NCI-H2029 treated with DMSO at 0.1 percent for 48 hours (cell line): Measurements from ENCODE around the gene CLN5.
"Not testable (repeated sequence)": the region's sequence is repeated elsewhere in the genome, so short reads cannot be mapped to it uniquely, and the experiment has no call there.

ENCODE experiments used
- DNase-seq: peaks from one replicate; lab custom pipeline; 2025; lab: John Stamatoyannopoulos, UW

CLN5 gene

GRCh38 chr13:76976490-76976889 lies 15.4 kb upstream of the CLN5 start:
- DNase-seq: no peak

DNA sequence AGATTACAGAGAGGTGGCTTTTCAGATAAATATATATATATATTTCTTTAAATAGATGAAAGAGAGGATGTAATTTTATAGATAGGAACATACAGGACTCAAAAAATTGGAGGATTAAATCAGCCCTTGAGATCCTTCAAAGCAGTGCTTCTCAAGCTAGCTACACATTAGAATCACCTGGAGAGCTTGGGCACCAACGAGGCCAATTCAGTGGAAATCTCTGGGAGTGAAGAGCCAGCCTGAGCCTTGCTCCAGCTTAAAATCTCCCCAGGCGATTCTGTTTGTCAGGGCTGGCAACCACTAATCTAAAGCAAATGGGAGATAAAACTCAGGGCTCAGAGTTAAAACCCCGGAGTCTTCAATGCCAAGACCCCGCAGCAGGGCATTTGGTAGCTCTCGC lies 15.0 kb upstream of the CLN5 start:
- no peak for DNase-seq

DNA sequence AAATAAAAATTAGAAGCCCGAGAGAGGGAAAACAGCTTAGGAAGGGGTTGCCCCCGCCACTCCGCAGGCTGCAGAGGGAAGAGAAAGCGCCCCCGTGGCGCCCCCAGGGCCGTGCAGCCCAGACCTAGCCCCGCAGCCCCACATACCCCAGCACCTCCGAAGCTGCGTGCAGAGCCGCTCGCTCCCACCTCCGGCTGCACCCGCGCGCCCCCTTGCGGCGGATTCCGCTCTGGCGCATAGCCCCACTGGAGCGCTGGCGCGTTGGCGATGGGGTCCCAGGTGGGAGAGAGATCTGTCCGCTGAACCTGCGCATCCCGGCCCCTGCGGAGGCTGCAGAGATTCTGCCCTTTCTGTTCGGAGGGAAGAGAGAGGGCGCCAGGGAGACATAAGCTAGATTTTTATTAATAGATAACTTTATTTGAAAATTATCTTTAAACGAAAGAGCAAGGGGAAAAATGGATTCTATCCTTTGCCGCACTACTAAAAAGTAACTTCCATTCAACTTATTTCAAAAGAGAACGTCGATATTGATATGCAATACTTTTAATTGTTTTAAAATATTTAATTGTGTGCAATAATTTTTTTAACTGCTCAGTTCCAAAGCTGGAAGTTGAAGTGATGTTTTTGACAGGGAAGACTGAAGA lies 11.7 kb upstream of the CLN5 start:
- DNase-seq: no peak

- DNase-seq: no peak
Observed at GRCh38 chr13:76982061-76982460, 9.8 kb upstream of the CLN5 start.

DNA sequence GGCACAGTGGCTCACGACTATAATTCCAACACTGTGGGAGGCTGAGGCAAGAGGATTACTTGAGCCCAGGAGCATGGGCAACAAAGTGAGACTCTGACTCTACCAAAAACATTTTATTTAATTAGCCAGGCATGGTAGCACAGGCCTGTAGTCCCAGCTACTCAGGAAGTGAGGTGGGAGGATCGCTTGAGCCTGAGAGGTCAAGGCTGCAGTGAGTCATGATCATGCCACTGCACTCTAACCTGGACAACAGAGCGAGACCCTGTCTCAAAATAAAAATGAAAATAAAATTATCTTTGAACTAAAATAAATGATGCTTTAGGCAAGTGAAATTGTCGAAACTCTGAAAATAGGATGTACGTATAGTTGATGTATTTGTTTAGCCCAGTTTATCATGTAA lies 8.2 kb upstream of the CLN5 start:
- no peak for DNase-seq

- no peak for DNase-seq
Observed at GRCh38 chr13:76991432-76991795, 467 bp upstream of the CLN5 start.

DNA sequence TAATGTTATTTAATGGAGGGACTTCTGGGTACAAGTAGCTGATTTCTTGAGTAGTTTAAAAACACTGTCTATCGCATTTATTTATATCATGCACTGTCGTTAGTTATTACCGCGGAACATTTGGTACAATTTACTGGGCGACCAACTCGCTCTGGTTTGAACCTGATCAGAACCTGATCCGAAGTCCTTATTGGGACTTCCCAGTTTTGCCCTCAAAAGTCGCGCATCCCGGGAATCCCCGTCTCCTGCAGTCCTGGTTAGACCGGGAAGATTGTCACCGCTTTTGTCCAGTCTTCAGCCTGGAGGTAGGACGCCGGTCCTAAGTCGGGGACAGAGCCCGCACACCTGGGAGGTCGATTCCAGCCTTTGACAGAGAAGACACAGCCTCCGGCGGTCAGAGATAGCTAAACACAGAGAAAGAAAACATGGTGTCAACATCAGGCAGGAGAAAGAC lies 694 bp downstream of the CLN5 start:
- no peak for DNase-seq

GRCh38 chr13:76993021-76993420 lies 1.1 kb downstream of the CLN5 start:
- no peak for DNase-seq

DNA sequence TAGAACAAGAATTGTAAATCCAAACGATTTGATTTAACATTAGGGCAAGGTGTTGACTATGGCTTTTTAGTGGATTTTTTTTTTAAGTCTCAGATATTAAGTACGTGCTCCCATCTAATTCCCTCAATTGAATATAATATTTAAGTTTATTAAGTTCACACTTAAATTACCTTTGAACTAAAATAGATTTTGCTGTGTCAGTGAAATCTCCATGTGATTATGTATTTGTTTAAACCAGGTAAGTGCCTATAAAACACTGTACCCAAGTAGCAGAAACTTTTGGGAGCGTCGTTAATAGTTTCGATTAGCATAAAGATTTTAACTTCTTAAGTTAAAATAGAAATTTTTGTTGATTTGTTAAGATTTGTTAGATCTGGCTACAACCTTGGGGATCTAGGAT lies 1.6 kb downstream of the CLN5 start:
- DNase-seq: no peak

- DNase-seq: no peak
Observed at GRCh38 chr13:76994281-76994680, 2.4 kb downstream of the CLN5 start.

DNA sequence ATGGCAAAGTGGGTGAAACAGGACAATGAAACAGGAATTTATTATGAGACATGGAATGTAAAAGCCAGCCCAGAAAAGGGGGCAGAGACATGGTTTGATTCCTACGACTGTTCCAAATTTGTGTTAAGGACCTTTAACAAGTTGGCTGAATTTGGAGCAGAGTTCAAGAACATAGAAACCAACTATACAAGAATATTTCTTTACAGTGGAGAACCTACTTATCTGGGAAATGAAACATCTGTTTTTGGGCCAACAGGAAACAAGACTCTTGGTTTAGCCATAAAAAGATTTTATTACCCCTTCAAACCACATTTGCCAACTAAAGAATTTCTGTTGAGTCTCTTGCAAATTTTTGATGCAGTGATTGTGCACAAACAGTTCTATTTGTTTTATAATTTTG lies 8.6 kb downstream of the CLN5 start:
- no peak for DNase-seq

DNA sequence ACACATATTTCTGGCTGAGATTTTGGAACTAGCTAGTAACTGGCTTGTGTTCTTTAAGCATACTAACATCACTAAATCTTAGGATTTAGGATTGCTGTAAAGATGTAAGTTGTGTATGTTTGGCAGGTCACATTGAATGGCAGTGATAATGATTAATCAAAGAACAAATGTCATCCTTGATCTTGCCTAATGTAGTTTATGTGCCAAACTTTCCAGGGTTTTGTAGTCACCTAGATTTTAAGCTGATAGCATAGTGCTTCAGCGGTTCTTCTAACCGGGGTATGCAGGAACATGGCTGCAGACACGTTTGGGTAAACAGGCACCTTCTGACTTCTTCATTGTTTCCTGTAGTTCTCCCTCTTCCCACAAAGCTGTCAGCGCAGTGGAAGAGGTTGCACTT lies 9.7 kb downstream of the CLN5 start:
- no peak for DNase-seq

- no peak for DNase-seq
Observed at GRCh38 chr13:77001963-77002587, 10.2 kb downstream of the CLN5 start.

GRCh38 chr13:77002590-77003190 lies 10.8 kb downstream of the CLN5 start:
- no peak for DNase-seq

DNA sequence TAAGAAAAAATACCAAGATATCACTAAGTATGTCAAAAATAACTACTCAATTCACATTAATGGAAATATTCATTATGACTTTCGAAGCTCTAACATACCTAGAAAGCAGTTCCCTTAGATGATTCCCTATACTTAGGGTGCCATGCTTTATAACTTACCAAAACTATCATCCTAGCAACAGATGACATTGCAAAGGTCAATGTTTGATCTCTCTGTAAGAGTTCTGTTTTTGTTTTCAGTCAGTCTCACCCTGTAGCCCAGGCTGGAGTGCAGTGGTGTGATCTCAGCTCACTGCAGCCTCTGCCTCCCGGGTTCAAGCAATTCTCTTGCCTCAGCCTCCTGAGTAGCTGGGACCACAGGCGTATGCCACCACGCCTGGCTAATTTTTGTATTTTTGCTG lies 16.5 kb downstream of the CLN5 start:
- DNase-seq: not testable (repeated sequence)

DNA sequence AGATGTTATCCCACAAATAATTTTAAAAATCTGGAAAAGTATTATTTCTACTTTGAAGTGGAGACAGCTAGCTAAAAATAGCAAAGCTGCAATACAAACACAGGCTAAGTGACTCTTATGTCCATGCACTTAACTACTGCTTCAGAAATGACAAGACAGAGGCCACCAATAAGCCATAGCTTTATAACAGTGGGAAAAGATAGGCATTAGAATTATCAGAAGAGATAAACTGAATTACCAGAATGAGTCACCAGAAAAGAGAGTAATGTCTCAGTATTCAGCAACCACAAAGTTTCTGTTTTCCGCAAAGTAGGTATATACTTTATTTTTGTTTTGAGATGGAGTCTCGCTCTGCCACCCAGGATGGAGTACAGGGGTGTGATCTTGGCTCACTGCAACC lies 17.1 kb downstream of the CLN5 start:
- no peak for DNase-seq

- DNase-seq: not testable (repeated sequence)
Observed at GRCh38 chr13:77009719-77010118, 17.8 kb downstream of the CLN5 start.

GRCh38 chr13:77013853-77014542 lies 22.1 kb downstream of the CLN5 start:
- no peak for DNase-seq

DNA sequence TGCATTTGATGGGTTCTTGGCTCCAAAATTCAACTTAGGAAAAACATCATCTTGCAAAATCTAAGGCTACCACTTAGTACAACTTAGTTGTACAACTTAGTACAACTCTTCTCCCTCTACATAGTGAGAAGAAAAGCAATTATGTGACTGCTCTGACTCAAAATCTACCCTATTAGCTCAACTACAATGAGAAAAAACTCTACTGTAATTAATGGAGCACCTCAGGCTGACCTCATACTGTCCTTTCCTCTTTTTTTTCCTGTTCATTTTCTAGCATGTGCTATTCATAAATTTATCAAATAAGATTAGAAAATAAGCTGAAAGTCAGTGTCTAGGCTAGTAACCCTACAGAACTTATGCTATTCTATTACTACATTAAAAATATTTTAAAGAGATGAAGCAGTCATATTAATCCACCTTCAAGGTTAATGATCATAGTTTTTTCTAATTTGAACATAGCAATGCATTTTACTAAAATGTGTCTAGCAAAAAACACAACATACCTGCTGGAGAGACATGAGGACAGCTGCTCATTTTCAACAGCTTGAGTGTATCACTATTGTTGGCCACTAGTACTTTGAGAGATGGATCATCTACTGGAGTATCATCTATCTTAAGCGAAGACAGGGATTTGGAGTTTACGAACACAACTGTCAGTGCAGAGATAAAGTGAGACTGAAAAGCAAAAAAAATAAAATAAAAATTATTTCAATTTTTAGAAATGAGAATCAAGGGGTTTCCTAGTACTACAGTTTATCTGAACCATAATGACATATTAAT lies 23.2 kb downstream of the CLN5 start:
- no peak for DNase-seq

GRCh38 chr13:77016251-77016812 lies 24.5 kb downstream of the CLN5 start:
- DNase-seq: no peak

DNA sequence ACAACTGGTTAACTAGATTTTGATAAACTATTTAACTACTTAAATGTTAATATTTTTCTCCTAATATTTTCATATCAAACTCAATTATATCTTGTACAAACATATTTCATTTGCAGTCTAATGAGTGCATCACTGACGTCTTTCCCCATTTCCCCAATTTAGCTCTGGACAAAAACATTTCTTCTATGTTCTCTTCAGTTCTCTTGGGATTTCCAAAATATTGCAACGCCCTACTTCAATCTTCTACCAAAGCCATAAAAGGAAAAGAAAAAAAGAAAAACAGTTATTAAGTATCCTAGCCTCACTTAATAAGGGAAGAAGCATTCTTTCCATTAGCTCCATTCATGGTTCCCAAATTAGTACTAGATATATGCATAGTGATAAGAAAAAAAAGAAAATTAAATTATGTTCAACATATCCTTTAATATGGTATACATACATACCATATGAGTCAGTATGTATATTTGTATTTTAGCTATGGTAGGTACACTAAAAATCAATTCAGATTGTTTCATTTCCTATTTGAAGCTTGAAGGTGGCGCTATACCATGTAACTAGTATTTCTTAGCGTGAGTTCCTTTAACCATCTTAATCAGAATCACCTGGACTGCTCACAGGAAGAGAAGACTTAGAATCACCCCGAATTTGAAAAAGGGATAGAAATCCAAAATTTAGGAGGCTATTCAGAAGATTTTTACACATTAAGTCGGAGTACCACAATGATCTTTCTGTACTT lies 25.2 kb downstream of the CLN5 start:
- no peak for DNase-seq
